Hematopoietic multipotent progenitor cell (in vitro differentiated cells): ENCODE data around the gene LITAFD. TPM values are rescaled to one million over a fixed set of nuclear protein-coding genes. Genes with fewer than 3 reads are reported as not detected.
"Not testable (repeated sequence)": the region's sequence is repeated elsewhere in the genome, so short reads cannot be mapped to it uniquely, and the experiment has no call there.

Experiments
- DNase-seq, 3 donors: peaks; one replicate each; pipeline ENCODE4 v3.0.0-alpha.2; 2011 to 2015; ENCODE audit warnings: low read depth in 2 of 3, low spot score in 2 of 3
- total RNA-seq: library from RNA; depleted of rRNA; stranded (reverse); fragments of >200 nt; gene quantifications from one replicate; pipeline ENCODE4 v1.2.3, GENCODE V29; 2012

The LITAFD gene
- total RNA-seq, 1 donor = not detected

DNA sequence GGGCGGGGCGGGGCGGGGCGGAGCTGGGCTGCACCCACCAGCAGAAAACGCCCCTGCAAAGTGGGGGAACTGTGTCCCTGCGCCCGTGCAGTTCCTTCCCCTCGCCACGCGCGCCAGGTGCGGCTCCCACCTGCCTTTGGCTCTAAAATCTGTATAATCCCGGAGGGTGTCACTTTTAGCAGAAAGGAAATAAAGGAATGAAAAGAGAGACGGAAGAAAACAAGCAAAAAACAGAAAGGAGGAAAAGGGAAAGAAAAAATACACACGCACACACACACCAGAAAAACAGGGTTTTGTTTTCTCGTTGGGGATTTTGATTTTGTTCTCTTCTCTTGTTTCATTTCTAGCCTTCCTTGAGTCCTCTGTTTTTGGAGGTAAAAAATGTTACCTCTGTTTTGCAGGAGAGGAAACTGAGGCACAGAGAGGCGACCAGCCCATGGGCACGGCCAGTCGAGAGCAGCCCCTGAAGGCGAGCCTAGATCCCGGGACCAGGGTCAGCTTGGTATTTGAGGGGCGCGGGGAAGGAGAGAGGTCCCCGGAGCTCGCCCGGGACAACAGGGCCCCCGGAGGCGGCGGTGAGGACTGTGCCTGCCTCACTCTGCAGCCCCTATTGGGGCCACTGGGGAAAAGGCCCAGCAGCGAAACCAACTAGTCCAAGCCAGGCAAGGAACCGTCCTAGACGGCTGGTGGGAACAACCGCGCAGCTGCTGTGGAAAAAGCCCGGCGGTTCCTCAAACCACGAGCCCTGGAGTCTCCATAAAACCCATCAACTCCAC lies 12.8 kb upstream of the LITAFD start:
- DNase-seq = peak in 1 of 3 donors; percentile 36

DNA sequence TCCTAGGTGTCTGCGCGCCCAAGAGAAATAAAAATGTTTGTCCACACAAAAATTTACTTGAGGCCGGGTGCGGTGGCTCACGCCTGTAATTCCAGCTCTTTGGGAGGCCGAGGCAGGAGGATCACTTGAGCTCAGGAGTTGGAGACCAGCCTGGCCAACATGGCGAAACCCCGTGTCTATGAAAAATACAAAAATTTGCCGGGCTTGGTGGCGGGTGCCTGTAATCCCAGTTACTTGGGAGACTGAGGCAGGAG lies 12.2 kb upstream of the LITAFD start:
- DNase-seq = not testable (repeated sequence)

DNA sequence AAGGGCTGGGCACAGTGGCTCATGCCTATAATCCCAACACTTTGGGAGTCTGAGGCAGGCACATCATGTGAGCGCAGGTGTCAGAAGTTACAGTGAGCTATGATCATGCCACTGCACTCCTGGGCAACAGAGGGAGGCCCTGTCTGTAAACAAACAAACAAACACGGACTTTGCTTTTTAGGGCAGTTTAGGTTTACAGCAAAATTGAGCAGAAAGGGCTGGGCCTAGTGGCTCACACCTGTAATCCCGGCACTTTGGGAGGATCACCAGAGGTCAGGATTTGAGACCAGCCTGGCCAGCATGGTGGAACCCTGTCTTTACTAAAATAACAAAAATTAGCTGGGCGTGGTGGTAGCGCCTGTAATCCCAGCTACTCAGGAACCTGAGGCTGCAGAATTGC lies 10.1 kb upstream of the LITAFD start:
- DNase-seq = no peak

DNA sequence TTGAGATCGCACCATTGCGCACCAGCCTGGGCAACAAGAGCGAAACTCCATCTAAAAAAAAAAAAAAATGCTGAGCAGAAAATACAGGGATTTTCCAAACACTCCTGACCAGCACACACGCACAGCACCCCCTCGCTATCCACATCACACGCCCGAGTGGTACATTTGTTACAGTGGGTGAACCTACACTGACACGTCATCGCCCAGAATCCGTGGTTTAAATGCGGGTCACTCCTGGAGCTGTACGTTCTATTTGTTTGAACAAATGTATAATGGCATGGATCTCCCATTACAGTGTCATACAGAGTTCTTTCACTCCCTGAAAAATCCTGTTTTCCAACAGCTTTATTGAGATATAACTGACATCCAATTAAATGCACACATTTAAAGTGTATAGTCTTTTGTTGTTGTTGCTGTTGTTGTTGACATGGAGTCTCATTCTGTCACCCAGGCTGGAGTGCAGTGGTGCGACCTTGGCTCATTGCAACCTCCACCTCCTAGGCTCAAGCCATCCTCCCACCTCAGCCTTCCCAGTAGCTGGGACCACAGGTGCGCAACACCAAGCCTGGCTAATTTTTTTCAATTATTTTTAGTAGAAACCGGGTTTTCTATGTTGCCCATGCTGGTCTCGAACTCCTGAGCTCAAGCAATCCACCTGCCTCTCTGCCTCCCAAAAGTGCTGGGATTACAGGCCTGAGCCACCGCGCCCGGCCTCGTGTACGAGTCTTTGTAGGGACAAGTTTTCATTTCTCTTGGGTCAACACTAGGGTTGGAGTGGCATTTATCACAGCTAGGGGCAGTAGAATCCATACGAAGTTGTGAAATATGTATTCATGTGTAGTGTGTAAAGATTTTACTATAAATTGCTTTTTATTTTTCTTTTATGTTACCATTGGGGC lies 8.9 kb upstream of the LITAFD start:
- peak in 1 of 3 donors; percentile 33 for DNase-seq

DNA sequence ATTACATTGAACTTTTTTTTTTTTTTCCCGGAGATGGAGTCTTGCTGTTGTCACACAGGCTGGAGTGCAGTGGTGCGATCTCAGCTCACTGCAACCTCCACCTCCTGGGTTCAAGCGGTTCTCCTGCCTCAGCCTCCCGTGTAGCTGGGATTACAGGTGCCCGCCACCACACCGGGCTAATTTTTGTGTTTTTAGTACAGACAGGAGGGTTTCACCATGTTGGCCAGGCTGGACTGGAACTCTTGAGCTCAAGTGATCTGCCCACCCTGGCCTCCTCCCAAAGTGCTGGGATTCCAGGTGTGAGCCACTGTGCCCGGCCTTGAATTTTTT lies 8.3 kb upstream of the LITAFD start:
- DNase-seq = not testable (repeated sequence)

DNA sequence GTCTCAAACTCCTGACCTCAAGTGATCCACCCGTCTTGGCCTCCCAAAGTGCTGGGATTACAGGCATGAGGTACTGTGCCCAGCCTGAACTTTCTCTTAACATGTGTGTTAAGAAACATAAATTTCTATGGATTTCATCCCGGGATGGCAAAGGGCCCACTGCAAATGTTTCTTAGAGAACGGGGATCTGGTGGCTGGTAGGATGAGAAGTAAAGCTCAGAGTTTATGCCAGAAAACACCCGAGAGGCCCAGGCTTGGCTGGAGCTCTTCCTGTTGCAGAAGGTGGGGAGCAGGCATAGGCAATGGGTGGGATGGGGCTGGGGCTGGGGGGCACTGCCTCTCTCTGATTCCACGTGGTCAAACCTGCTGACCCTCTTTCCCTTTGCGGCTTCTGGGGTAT lies 7.8 kb upstream of the LITAFD start:
- no peak for DNase-seq

DNA sequence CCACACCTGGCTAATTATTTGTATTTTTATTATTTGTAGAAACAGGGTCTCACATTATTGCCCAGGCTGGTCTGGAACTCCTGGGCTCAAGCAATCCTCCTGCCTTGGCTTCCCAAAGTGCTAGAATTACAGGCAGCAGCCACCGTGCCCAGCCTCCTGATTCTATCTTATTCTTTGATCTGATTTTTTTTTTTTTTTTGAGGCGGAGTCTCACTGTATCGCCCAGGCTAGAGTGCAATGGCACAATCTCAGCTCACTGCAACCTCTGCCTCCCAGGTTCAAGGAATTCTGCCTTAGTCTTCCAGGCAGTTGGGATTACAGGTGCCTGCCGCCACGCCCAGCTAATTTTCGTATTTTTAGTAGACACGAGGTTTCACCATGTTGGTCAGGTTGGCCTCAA lies 6.8 kb upstream of the LITAFD start:
- not testable (repeated sequence) for DNase-seq

DNA sequence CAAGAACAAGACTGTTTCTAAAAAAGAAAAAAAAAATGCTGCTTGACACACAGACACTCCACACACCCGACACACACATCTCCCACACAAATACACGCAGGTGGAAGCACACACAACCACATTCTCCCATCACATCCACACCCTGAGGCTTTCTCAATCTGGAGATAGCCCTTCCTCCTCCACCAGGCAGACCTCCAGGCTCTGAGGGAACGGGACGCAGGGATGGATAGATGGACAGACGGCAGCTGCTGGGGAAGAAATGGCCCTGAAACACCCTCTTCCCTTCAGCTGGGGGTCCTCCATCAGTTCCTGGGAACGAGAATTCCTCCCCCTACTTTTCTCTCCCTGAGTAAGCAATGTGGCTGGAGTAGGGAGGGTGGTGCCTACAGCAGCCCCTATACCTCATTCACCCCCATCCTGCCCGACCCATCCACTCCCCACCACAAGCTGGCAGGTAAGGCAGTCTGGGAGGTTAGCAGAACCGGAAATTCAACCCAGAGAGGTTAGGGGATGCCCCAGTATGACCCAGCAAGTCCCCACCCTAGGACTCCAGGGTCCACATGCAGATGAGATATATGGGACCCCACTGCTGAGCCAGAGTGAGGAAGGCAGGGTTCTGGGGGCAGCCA lies 4.1 kb upstream of the LITAFD start:
- DNase-seq = no peak

DNA sequence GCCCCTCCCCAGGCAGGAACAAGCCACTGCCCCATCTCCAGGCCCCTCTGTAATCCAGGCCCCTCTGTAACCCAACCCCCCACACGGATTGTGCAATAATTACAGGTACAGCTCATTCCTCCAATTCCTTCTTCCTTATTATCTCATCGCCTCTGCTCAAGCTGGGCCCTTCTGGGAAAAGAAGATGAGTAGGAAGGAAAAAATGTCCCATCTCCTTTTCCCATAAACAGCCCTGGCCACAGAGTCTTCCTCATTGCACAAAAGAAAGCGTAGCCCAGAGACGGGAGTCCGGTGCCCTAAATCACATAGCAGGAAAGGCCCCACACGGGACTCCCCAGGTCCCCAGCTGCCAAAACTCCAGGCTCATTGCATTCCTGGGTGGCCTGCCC lies 3.6 kb upstream of the LITAFD start:
- DNase-seq = no peak

DNA sequence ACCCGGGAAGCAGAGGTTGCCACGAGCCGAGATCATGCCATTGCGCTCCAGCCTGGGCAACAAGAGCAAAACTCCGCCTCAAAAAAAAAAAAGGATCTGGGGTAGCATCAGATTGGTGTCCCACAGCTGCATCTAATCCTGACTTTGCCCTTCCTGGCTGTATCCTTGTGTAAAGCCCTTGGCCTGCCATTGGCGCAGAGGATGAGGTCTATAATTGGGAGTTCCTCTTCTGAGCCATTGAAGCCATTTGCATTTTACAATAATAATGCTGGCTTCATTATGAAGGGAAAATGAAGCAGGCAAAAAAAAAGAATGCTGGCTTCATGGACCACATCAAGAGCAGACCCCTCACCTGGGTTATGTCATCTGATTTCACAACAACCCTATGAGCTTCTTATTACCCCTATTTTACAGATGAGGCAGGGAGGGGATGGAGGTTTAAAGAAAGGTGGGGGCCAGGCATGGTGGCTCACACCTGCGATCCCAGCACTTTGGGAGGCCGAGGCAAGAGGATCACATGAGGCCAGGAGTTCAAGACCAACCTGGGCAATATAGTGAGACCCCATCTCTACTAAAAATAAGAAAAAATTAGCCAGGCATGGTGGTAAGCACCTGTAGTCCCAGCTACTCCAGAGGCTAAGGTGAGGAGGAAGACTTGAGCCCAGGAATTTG lies 1.2 kb upstream of the LITAFD start:
- no peak for DNase-seq

DNA sequence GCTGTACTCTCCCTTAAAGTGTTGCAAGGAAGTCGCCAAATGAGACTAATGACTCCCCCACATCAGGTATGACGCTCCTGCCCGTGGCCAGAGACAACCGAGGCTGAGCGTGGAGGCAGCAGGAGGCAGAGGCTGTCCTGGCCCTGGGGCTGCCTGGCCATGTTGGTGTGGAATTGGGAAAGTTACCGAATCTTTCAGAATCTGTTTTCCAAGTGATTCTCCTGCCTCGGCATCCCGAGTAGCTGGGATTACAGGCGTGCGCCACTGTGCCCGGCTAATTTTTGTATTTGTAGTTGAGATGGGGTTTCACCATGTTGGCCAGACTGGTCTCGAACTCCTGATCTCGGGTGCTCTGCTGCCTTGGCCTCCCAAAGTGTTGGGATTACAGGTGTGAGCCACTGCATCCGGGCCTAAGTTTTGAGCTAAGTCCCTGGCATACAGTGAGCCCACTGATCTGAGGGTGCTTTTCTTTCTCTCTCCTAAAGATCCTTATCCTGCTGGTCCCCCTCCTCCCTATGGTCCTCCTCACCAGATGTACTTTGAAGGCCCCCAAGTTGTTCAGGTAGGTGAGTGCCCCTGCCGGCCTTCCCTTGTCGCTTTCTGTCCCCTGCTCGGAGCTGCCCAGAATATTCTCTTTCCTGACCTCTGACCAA lies 700 bp downstream of the LITAFD start:
- no peak for DNase-seq

DNA sequence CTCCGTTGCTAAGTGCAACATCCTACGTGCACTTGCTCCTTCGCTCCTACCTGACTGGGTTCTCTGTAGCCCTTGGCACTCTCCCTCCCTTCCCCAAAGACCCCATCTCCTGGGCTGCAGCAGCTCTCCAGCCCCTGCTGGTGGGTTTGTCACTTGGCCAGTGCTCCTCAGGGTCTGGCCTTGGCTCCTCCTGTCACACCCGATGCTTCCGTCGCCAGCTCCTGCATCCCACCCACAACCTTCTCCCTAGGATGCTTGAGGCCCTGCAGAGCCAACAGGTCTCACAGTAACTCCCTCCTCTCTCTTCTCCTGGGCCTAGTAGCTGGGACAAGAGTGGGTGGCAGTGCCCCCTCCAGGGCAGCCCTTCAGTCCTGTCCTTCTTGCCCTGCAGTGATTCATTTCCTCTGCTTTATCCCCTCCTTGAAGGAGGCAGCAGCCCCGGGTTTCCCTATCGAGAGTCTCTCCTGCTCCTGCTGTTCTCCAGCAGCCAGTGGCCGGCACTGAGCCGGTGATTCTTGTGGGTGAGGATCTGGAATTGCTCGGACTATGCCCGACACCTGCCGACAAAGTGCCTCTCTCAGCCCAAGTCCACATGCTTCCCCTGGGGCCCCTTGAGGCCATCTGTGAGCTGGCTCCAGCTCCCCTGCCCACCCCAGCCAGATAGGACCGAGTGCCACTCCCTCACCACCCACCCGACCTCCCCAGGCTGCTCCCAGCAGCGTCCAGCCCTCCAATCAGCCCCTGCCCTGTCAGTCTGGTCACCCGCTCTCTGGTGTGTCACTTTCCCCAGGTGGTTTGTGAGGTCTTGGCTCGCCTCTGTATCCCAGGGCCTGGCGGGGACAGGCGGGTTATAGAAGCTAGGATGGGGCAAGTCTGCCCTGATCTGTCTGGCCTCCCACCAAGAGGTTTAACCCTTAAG lies 3.8 kb downstream of the LITAFD start:
- DNase-seq = no peak

DNA sequence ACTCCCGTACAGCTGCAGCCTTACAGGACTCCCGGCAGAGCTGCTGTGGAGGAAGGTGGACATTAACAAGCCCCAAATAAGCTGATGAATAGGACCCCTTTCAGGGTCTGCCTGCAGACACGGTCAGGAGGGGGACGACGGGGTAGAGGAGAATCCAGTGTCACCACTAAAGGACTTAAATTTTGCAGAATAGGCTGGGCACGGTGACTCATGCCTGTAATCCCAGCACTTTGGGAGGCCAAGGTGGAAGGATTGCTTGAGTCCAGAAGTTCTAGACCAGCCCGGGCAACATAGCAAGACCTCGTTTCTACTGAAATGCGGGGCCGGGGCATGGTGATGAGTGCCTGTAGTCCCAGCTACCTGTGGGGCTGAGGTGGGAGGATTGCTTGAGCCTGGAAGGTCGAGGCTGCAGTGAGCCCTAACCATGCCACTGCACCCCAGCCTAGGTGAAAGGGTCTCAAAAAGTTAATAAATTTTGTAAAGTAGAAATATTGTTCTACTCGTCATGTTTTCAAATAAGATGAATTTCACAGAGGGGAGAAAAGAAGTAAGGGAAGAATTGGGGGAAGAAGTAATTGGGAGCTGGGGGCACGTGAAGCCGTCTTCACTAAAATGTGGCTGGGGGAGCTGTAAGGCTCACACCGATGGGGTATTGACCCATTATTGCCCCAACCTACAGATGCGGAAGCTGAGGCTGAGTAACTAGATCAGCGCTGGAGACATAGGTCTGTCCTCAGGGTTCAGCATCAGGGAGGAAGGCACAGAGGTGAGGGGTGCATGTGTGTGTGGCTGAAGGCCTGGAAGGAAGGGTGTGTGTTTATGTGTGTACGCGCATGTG lies 4.7 kb downstream of the LITAFD start:
- no peak for DNase-seq

DNA sequence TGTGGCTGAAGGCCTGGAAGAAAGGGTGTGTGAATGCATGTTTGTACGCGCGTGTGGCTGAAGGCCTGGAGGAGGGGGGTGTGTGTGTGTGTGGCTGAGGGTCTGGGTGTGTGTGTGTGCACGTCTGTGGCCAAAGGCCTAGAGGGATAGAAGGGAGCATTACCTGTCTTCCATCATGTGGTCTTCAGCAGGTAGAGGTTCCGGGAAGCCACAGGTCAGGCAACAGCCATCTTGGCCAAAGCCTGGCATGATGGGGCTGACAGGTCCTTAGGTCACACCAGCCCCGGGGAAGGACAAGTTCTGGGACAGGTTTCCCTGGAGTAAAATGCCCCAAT lies 5.2 kb downstream of the LITAFD start:
- DNase-seq = no peak

DNA sequence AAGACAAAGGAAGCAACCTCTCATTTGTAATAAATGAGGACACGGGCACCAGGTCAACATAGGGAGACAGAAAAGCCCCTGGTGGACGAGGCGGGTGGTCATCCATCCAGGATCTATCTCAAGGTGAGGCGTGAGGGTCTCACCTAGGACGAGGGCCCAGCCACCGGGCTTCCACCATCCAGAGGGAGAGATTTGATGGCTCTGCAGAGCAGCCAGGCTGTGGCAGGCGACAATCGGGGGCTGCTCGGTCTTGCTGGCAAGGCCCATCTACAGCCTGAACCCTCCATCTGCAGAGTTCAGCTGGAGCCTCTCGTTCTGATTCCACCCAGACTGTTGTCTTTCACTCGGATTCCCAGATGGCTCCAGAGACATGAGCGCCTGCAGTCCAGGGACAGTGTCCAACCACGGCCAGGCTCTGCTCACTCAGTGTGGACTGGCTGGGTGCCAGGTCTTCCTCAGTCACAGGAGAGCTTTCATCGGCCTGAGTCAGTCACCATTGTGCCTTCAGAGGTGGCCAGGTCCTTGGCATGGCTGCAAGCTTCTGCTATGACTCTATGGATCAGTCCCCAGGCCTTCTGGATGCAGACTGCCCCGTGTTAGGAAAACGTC lies 5.9 kb downstream of the LITAFD start:
- DNase-seq = no peak

DNA sequence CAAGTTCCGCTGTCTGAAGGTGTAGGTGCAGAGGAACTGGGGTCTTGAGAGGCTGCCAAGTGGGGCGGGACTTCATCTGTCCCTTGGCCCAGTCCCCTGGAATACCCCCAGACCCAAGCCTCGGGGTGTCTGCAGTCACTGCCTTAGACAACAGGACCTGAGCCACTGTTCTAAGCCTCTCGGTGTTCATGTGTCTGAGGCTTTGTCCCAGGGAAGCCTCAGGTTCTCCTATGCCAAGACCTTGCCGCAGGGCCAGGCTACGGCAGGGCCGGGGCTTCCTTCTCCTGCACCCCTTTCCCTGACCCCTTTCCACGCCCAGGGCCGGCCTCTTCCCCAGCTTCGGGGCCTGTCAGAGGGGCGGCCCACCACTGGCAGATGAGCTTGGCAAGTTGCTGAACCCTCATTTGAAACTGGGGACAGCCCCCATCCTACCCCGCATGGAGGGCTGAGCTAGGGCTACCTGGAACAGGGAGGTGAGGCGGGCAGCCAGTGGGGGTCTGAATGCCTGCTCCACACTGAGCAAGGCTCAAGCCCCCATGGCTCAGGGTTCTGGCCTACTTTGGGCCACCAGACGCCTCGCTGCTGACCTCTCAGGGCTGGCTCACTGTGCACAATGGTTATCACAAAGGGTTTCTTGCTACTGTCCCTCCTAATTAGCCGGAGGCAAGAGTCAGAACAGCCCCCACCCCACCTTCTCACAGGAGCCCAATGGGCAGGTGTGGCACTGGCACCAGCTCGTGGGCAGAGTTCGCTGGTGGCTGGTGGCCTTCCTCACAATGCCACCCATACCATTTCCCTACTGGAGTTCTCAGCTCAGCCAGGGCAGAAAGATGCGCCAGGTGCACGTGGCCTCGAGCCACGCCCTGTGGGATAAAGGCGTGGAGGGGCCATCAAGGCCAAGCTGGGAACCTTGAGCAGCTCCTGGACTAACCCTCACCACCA lies 7.1 kb downstream of the LITAFD start:
- DNase-seq = no peak

DNA sequence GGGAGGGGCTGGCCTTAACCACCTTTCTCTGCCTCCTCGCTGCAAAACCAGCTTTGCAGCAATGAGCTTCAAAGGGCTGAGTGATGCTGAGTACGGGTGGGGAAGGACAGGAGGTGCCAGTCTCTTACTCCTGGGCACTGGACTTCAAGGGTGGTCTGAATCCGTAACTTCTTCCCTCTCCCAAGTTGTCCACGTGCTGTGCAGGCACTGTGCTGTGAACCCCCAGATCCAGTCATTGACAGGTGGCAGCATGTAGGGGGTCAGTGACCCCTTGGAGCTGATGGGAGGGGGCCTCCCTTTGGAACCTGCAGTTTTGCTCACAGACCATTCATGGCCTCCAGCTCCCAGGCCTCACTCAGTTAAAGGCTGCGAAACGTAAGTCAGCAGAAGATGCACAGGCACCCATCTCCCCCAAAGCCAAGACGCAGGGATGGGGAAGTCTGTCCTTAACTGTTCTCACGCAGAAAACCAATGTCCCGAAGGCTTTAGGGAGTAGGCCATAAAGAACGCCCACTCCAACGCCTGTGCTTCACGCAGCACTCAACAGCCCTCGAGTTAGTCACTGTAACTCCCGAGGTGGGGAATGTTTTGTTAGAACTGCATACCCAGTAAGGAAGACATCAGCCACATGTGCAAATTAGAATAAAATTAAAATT lies 7.9 kb downstream of the LITAFD start:
- DNase-seq = no peak
